Activated CD8-positive, alpha-beta memory T cell treated with anti-CD3 and anti-CD28 coated beads for 36 hours (primary cell): ENCODE results near the gene NDUFA3. TPM values are rescaled to one million over a fixed set of nuclear protein-coding genes. Genes with fewer than 3 reads are reported as not detected.

Experiments used
- CTCF ChIA-PET: fragments of 350-600 bp; sonication (Branson Sonifier 250); formaldehyde crosslinking; loops from one replicate; lab custom pipeline; 2021; ENCODE audit warnings: antibody characterized with exemption; lab: Charles Lee
- POLR2A ChIA-PET: fragments of 350-600 bp; sonication (Branson Sonifier 250); formaldehyde crosslinking; loops from one replicate; lab custom pipeline; 2021; ENCODE audit warnings: antibody characterized with exemption; lab: Charles Lee
- total RNA-seq, 2 experiments: library from RNA; stranded (reverse); gene quantifications; one replicate each; pipeline ENCODE4 v1.2.3, GENCODE V29; 2021

Gene NDUFA3
- total RNA-seq, 2 experiments from 2014 or later = 104 to 110 TPM

GRCh38 chr19:54104998-54105715, 2.5 kb downstream of the NDUFA3 start:
- CTCF ChIA-PET = interaction anchor here (0.7 kb wide), 1 partner anchor 10 kb away, joined by 4 read pairs; no protein-coding TSS in a partner anchor

GRCh38 chr19:54105796-54106195, 3.1 kb downstream of the NDUFA3 start:
- POLR2A ChIA-PET = no interaction called here
- CTCF ChIA-PET = interaction anchor here (0.7 kb wide), 1 partner anchor 11 kb away, joined by 4 read pairs; no protein-coding TSS in a partner anchor

More at GRCh38 chr19:54104998-54105715, 2.5 kb downstream of the NDUFA3 start:
- POLR2A ChIA-PET = no interaction called here

GRCh38 chr19:54106716-54107115, 4.1 kb downstream of the NDUFA3 start:
- POLR2A ChIA-PET = no interaction called here

GRCh38 chr19:54107876-54108490, 5.3 kb downstream of the NDUFA3 start:
- ChIA-PET CTCF (no interaction called here), POLR2A (no interaction called here)

More at GRCh38 chr19:54106716-54107115, 4.1 kb downstream of the NDUFA3 start:
- CTCF ChIA-PET = no interaction called here

GRCh38 chr19:54108496-54108895, 5.8 kb downstream of the NDUFA3 start:
- ChIA-PET POLR2A (no interaction called here), CTCF (no interaction called here)

GRCh38 chr19:54109651-54110050, 7.0 kb downstream of the NDUFA3 start:
- POLR2A ChIA-PET = no interaction called here
- CTCF ChIA-PET = no interaction called here

GRCh38 chr19:54114340-54115108, 11.9 kb downstream of the NDUFA3 start:
- ChIA-PET POLR2A (interaction anchor here (2.2 to 2.4 kb wide), 2 partner anchors 12 to 23 kb away, joined by 13 to 15 read pairs; partner anchors contain the start of genes CNOT3 and NDUFA3), CTCF (interaction anchor here (0.7 to 2.1 kb wide), 3 partner anchors 11 to 45 kb away, joined by 3 to 7 read pairs (median 5); partner anchors contain the start of gene LENG1)

GRCh38 chr19:54115109-54116063, 12.7 kb downstream of the NDUFA3 start, which contains the start of the genes PRPF31 and TFPT:
TSS of gene PRPF31 (plus strand) at chr19:54115754. CDS start at chr19:54118279, 2,525 bp downstream.
TSS of gene TFPT (minus strand) at chr19:54115657. CDS start at chr19:54115269, 388 bp downstream.
- ChIA-PET POLR2A (interaction anchor here (2.2 to 2.4 kb wide), 2 partner anchors 13 to 22 kb away, joined by 13 to 15 read pairs; partner anchors contain the start of genes CNOT3 and NDUFA3), CTCF (interaction anchor here (0.5 to 2.1 kb wide), 4 partner anchors 11 to 372 kb away, joined by 4 to 7 read pairs (median 4); partner anchors contain the start of gene LENG1)

GRCh38 chr19:54121259-54121658, 18.6 kb downstream of the NDUFA3 start:
- CTCF ChIA-PET = no interaction called here
- POLR2A ChIA-PET = interaction anchor here (0.6 to 0.7 kb wide), 2 partner anchors 17 to 261 kb away, joined by 3 to 7 read pairs; no protein-coding TSS in a partner anchor

GRCh38 chr19:54123682-54124081, 21.0 kb downstream of the NDUFA3 start:
- CTCF ChIA-PET = no interaction called here
- POLR2A ChIA-PET = no interaction called here

- ChIA-PET POLR2A (no interaction called here), CTCF (no interaction called here)
Observed at GRCh38 chr19:54124393-54124792, 21.7 kb downstream of the NDUFA3 start.

- CTCF ChIA-PET = no interaction called here
- POLR2A ChIA-PET = no interaction called here
Observed at GRCh38 chr19:54125713-54126112, 23.1 kb downstream of the NDUFA3 start.

GRCh38 chr19:54127688-54128440, 25.2 kb downstream of the NDUFA3 start:
- ChIA-PET POLR2A (no interaction called here), CTCF (no interaction called here)

GRCh38 chr19:54128441-54128725, 25.7 kb downstream of the NDUFA3 start:
- CTCF ChIA-PET = no interaction called here
- POLR2A ChIA-PET = no interaction called here

GRCh38 chr19:54128796-54129616, 26.4 kb downstream of the NDUFA3 start:
- ChIA-PET CTCF (no interaction called here), POLR2A (no interaction called here)

GRCh38 chr19:54129617-54129996, 27.0 kb downstream of the NDUFA3 start:
- ChIA-PET POLR2A (no interaction called here), CTCF (no interaction called here)

GRCh38 chr19:54133312-54133956, 30.8 kb downstream of the NDUFA3 start:
- ChIA-PET POLR2A (no interaction called here), CTCF (no interaction called here)
